ENCODE data around the gene RB1. TPM values are rescaled to one million over a fixed set of nuclear protein-coding genes. Genes with fewer than 3 reads are reported as not detected.

RB1 gene
- total RNA-seq, 1 experiment from 2014 or later, result 57.1 TPM

- intact Hi-C loops (cut with micrococcal nuclease; ENCODE audit: unreplicated experiment), result no loop called here
- Histone ChIP-seq H3K27ac (ENCODE audit: low read depth, low read length, poor library complexity, severe bottlenecking) (no peak overlapping the region), H3K27me3 (replicated peaks; ENCODE audit: insufficient read depth, low read depth, low read length, poor library complexity) (no peaks in the 10 kb centered on the region), H3K4me1 (ENCODE audit: insufficient read depth, low read length, poor library complexity, severe bottlenecking) (no peaks in the 10 kb centered on the region), H3K36me3 (ENCODE audit: insufficient read depth, low read length, poor library complexity, severe bottlenecking) (peaks cover 10% of the 10 kb centered on the region), H3K4me3 (ENCODE audit: low read depth, low read length, poor library complexity, severe bottlenecking) (no peak overlapping the region), H3K9me3 (ENCODE audit: low read depth, low read length, poor library complexity, severe bottlenecking) (no peaks in the 10 kb centered on the region)
- DNase-seq (ENCODE audit: low spot score), result no peak
- TF ChIP-seq CTCF (conservative IDR thresholded peaks at IDR 0.05; ENCODE audit: low read depth, low read length), result no peak
- no peak for TF ChIP-seq EZH2 (IDR thresholded peaks at IDR 0.05; ENCODE audit: borderline replicate concordance, low read depth, low read length, poor library complexity, severe bottlenecking)
- POLR2A ChIA-PET (ENCODE audit: low non-redundant PET), result no interaction called here
- no TSS peak for BruUV-seq (replicated peaks)
- CTCF ChIA-PET, result no interaction called here
Observed at GRCh38 chr13:48315969-48316650, 12.6 kb downstream of the RB1 start.

GRCh38 chr13:48316826-48317510, 13.4 kb downstream of the RB1 start:
- CTCF ChIA-PET, result no interaction called here

More at GRCh38 chr13:48316826-48317510, 13.4 kb downstream of the RB1 start:
- no peak overlapping the region for H3K4me3 ChIP-seq (ENCODE audit: low read depth, low read length, poor library complexity, severe bottlenecking)
- DNase-seq (ENCODE audit: low spot score), result no peak
- no peak overlapping the region for H3K27ac ChIP-seq (ENCODE audit: low read depth, low read length, poor library complexity, severe bottlenecking)
- peaks cover under 1% of the 10 kb centered on the region for H3K9me3 ChIP-seq (ENCODE audit: low read depth, low read length, poor library complexity, severe bottlenecking)
- no peaks in the 10 kb centered on the region for H3K27me3 ChIP-seq (replicated peaks; ENCODE audit: insufficient read depth, low read depth, low read length, poor library complexity)
- TF ChIP-seq CTCF (conservative IDR thresholded peaks at IDR 0.05; ENCODE audit: low read depth, low read length), result no peak
- no TSS peak for BruUV-seq (replicated peaks)
- intact Hi-C loops (cut with micrococcal nuclease; ENCODE audit: unreplicated experiment), result no loop called here
- H3K36me3 ChIP-seq (ENCODE audit: insufficient read depth, low read length, poor library complexity, severe bottlenecking), result peaks cover 11% of the 10 kb centered on the region
- H3K4me1 ChIP-seq (ENCODE audit: insufficient read depth, low read length, poor library complexity, severe bottlenecking), result no peaks in the 10 kb centered on the region
- POLR2A ChIA-PET (ENCODE audit: low non-redundant PET), result no interaction called here

Data from A673 (cell line).